Tibial nerve (tissue), 4 donors: ENCODE measurements around the gene HAUS2. TPM values are rescaled to one million over a fixed set of nuclear protein-coding genes. Genes with fewer than 3 reads are reported as not detected.
A peak's percentile ranks its signal among the peaks of the same experiment; 100 is the strongest.

Source experiments
- DNase-seq, 2 donors: peaks; one replicate each; pipeline ENCODE4 v3.0.0-alpha.2; 2019; ENCODE audit warnings: low spot score in 2 of 2
- H3K27ac ChIP-seq, 4 donors: fragments of 200-600 bp; sonication (generic) in 3 of 4; one replicate each; pipeline ENCODE4 v1.5.1; 2017 to 2019; ENCODE audit warnings: mild to moderate bottlenecking in 1 of 4
- H3K27me3 ChIP-seq, 2 donors: fragments of 200-600 bp; sonication (generic) in 1 of 2; one replicate each; pipeline versions ENCODE4 v1.5.1 to v1.6.0; 2017 to 2019
- H3K36me3 ChIP-seq, 3 donors: fragments of 200-600 bp; sonication (generic); one replicate each; pipeline ENCODE4 v1.5.1; 2018 to 2019
- H3K4me1 ChIP-seq, 4 donors: fragments of 200-600 bp; sonication (generic) in 3 of 4; one replicate each; pipeline ENCODE4 v1.5.1; 2017 to 2019
- H3K4me3 ChIP-seq, 4 donors: fragments of 200-600 bp; sonication (generic) in 3 of 4; one replicate each; pipeline ENCODE4 v1.5.1; 2017 to 2019; ENCODE audit warnings: mild to moderate bottlenecking in 1 of 4, moderate library complexity in 1 of 4
- H3K9me3 ChIP-seq, 4 donors: fragments of 200-600 bp; sonication (generic) in 3 of 4; one replicate each; pipeline ENCODE4 v1.5.1; 2017 to 2019
- EP300 ChIP-seq, 2 donors: sonication (generic); formaldehyde crosslinking; IDR thresholded peaks; one replicate each; pipeline ENCODE4 v1.6.1; 2017; ENCODE audit warnings: antibody characterized with exemption in 2 of 2, mild to moderate bottlenecking in 1 of 2
- POLR2A ChIP-seq, 2 donors: fragments of 450-650 bp; IDR thresholded peaks; one replicate each; pipeline ENCODE4 v1.6.1; 2017; ENCODE audit warnings: antibody characterized with exemption in 2 of 2, mild to moderate bottlenecking in 2 of 2, moderate library complexity in 2 of 2
- WGBS, 2 donors: methylation state at CpG; one replicate each; pipeline ENCODE4 v1.1.5; 2018; 5-methylcytosine and 5-hydroxymethylcytosine counted together
- total RNA-seq, 4 donors: library from RNA; depleted of rRNA; stranded (reverse); fragments of >200 nt; gene quantifications; one replicate each; pipeline ENCODE4 v1.1.0, GENCODE V29; 2016
- TF ChIP-seq, protein P1 (sequence below), 5 experiments: fragments of 200-600 bp in 3 of 5; fragments of 450-650 bp in 2 of 5; sonication (generic) in 3 of 5; IDR thresholded peaks; one replicate each; pipeline ENCODE4 v1.5.1; 2016 to 2019; ENCODE audit warnings: antibody characterized with exemption in 5 of 5, mild to moderate bottlenecking in 3 of 5, moderate library complexity in 2 of 5

Gene HAUS2
- total RNA-seq, 4 donors from 2014 or later, result 17.1 to 29.1 (median 24.2) TPM

DNA sequence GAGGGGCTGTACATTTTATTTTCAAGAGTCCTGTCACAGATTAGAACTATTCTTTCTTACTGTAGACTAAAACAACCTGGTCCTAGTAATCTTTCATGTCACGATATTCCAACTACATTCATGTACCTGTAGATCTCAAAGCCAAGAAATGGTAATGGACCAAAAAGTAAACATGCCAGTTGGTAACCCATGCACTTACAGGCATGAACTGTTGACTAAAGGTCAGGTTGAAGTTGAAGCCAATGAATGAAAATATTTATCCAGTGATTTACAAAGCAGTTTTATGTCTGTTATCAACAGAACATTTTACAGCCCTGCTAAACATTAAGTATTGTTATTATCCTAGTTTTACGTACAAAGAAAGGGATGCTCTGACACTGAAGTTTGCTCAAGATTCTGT is 25.3 kb upstream of the HAUS2 start:
- no peak for DNase-seq
- H3K4me1 ChIP-seq, result no peaks in the 10 kb centered on the region
- TF ChIP-seq, protein P1, sequence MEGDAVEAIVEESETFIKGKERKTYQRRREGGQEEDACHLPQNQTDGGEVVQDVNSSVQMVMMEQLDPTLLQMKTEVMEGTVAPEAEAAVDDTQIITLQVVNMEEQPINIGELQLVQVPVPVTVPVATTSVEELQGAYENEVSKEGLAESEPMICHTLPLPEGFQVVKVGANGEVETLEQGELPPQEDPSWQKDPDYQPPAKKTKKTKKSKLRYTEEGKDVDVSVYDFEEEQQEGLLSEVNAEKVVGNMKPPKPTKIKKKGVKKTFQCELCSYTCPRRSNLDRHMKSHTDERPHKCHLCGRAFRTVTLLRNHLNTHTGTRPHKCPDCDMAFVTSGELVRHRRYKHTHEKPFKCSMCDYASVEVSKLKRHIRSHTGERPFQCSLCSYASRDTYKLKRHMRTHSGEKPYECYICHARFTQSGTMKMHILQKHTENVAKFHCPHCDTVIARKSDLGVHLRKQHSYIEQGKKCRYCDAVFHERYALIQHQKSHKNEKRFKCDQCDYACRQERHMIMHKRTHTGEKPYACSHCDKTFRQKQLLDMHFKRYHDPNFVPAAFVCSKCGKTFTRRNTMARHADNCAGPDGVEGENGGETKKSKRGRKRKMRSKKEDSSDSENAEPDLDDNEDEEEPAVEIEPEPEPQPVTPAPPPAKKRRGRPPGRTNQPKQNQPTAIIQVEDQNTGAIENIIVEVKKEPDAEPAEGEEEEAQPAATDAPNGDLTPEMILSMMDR (IDR thresholded peaks at IDR 0.05), result no peak
- no peak for TF ChIP-seq POLR2A (IDR thresholded peaks at IDR 0.05)
- no peak for TF ChIP-seq EP300 (IDR thresholded peaks at IDR 0.05)
- no peak overlapping the region for H3K4me3 ChIP-seq
- peaks cover 0 to 78% (median 0%) of the 10 kb centered on the region in 3 donors for H3K36me3 ChIP-seq
- no peak overlapping the region for H3K27ac ChIP-seq
- H3K27me3 ChIP-seq, result no peaks in the 10 kb centered on the region
- WGBS, 2 donors, result 57 to 81% methylated on average over 2 of the region's 2 CpGs
- H3K9me3 ChIP-seq, result no peaks in the 10 kb centered on the region

DNA sequence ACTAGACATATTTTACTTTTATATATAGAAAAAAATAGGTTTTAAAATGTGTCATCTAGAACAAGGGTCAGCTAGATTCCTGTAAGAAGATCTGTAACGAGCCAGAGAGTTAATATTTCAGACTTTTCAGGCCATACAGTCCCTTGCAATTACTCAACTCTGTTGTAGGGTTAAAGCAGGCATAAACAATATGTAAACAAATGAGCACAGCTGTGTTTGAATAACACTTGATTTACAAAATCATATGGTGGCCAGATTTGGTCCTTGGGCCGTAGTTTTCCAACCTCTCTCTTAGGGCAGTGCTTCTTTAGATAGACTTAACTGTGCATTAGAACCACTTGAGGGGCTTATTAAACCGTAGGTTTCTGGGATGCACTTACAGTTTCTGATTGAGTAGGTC is 19.7 kb upstream of the HAUS2 start:
- WGBS, 2 donors, result 77 to 85% methylated on average over 3 of the region's 3 CpGs
- H3K9me3 ChIP-seq, result no peaks in the 10 kb centered on the region
- H3K27me3 ChIP-seq, result no peaks in the 10 kb centered on the region
- DNase-seq, result no peak
- H3K4me1 ChIP-seq, result no peaks in the 10 kb centered on the region
- H3K36me3 ChIP-seq, result peaks cover 0 to 90% (median 9%) of the 10 kb centered on the region in 3 donors
- no peak for TF ChIP-seq POLR2A (IDR thresholded peaks at IDR 0.05)
- TF ChIP-seq, protein P1 (IDR thresholded peaks at IDR 0.05), result no peak
- no peak overlapping the region for H3K27ac ChIP-seq
- no peak overlapping the region for H3K4me3 ChIP-seq

DNA sequence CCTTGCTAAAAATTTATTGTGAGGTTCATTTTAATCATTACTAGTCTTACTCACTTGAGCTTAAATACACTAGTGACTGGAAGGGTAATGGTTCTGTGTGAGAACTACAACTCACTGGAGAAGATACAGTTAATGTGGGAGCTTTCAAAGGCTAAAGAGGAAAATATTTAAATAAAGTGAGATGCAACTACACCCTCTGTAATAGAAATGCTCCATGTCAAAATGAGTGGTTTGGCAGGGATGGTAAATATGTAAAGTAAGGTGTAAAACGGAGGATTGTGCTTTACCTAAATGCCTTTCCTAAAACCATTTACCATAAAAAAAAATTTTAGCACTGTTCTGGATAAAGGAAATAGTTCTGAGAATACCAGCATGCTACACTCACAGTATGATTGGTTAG is 15.4 kb upstream of the HAUS2 start:
- TF ChIP-seq EP300 (IDR thresholded peaks at IDR 0.05) (no peak), POLR2A (IDR thresholded peaks at IDR 0.05) (no peak)
- TF ChIP-seq, protein P1 (IDR thresholded peaks at IDR 0.05), result no peak
- Histone ChIP-seq H3K4me3 (no peak overlapping the region), H3K27me3 (no peaks in the 10 kb centered on the region), H3K4me1 (no peaks in the 10 kb centered on the region), H3K9me3 (no peaks in the 10 kb centered on the region), H3K36me3 (peaks cover 2 to 95% (median 9%) of the 10 kb centered on the region in 3 donors), H3K27ac (no peak overlapping the region)
- no peak for DNase-seq
- 84 to 95% methylated on average over 1 of the region's 1 CpG for WGBS, 2 donors

DNA sequence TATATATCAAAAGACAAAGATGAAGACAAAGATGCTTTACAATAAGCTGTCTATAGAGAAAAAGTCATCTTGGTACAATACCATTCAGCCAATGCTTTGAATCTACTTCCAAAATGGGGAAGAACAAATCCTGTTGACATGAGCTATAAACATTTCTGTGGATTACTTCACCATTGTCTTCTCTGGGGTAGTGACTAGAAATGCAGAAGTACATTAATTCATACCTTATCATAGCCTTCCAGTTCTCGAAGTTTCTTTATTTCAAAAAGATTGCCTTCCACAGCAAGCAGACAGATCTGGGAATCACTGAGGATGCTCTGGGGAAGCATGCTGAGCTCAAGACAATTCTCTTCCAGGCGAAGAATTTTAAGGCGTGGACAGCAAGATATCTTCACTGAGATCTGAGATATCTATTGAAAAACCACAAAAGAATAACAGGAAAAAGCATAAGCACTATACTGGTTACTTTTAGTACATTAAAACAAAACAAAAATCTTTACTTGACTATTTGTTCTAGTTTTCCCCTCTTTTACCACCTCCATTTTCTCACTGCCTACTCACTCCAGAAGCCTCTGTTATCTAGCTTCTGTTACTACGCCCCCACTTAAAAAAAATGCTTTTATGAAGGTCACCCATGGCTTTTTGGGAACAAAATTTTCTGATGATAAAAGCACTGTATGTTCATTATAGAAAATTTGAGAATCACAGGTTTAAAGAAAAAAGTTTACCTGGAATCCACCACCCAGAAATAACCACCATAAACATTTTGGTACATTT is 3.6 kb upstream of the HAUS2 start:
- no peak for DNase-seq
- H3K4me3 ChIP-seq, result no peak overlapping the region
- H3K9me3 ChIP-seq, result no peaks in the 10 kb centered on the region
- no peak for TF ChIP-seq POLR2A (IDR thresholded peaks at IDR 0.05)
- peak in 1 of 2 donors; percentile 16 for TF ChIP-seq EP300 (IDR thresholded peaks at IDR 0.05)
- TF ChIP-seq, protein P1 (IDR thresholded peaks at IDR 0.05), result no peak
- peak overlapping the region in 1 of 4 donors; percentile 1 for H3K27ac ChIP-seq
- WGBS, 2 donors, result 80% methylated on average over 4 of the region's 4 CpGs
- H3K36me3 ChIP-seq, result peaks cover 0 to 59% (median 6%) of the 10 kb centered on the region in 3 donors
- H3K4me1 ChIP-seq, result peaks cover 0 to 35% (median 19%) of the 10 kb centered on the region in 4 donors
- no peaks in the 10 kb centered on the region for H3K27me3 ChIP-seq

DNA sequence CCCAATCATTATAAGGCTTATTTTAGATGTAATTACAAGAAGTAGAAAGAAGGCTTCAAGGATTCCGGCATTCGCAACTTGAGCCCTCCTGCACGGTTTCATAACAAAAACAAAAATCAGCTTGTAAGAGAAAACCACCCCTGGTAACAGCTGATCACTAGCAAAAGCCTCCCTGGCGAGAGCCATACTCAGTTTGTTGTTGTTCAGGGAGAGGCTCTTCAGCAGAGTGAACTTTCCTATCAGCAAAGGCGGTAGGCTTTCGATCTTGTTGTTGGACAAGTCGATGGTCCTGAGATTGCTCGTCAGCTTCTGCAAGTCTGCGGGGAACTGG is 755 bp upstream of the HAUS2 start:
- Histone ChIP-seq H3K4me1 (peaks cover 0 to 38% (median 22%) of the 10 kb centered on the region in 4 donors), H3K9me3 (no peaks in the 10 kb centered on the region), H3K4me3 (peak overlapping the region; percentile 75 to 96 (median 88)), H3K27ac (peak overlapping the region; percentile 80 to 98 (median 95)), H3K27me3 (no peaks in the 10 kb centered on the region), H3K36me3 (peaks cover 0 to 31% (median 6%) of the 10 kb centered on the region in 3 donors)
- DNase-seq, result no peak
- 1 to 3% methylated on average over 9 of the region's 9 CpGs for WGBS, 2 donors
- TF ChIP-seq POLR2A (IDR thresholded peaks at IDR 0.05) (no peak), EP300 (IDR thresholded peaks at IDR 0.05) (no peak)
- TF ChIP-seq, protein P1 (IDR thresholded peaks at IDR 0.05), result no peak
